ENCODE data around the gene NDUFA5. TPM values are rescaled to one million over a fixed set of nuclear protein-coding genes. Genes with fewer than 3 reads are reported as not detected.

Gene NDUFA5
- polyA plus RNA-seq, 1 of the 3 experiments (the other 2 are of a cell fraction), result 10.9 TPM

GRCh38 chr7:123599766-123600165, 42.1 kb upstream of the NDUFA5 start:
- Histone ChIP-seq H3K9me3 (no peaks in the 10 kb centered on the region), H3F3A (replicated peaks; ENCODE audit: insufficient read depth) (no peaks in the 10 kb centered on the region), H3K9ac (no peak overlapping the region), H3K27me3 (ENCODE audit: insufficient read depth) (no peaks in the 10 kb centered on the region), H2AFZ (ENCODE audit: low read depth) (no peak overlapping the region), H3K79me2 (ENCODE audit: insufficient read depth) (no peaks in the 10 kb centered on the region), H3K4me1 (ENCODE audit: control insufficient read depth in 1 of 2, insufficient read depth in 2 of 2, low read depth in 1 of 2, low read length in 1 of 2) (peaks cover 0 to 2% of the 10 kb centered on the region in 2 experiments; a peak in 1 of 4 replicates), H3K4me3 (ENCODE audit: low read depth in 2 of 2, low read length in 1 of 2) (no peak overlapping the region), H3K9me2 (no peaks in the 10 kb centered on the region), H4K20me1 (ENCODE audit: insufficient read depth) (no peaks in the 10 kb centered on the region), H3K4me2 (no peak overlapping the region), H3K27ac (ENCODE audit: low read depth in 2 of 2, low read length in 1 of 2) (no peak overlapping the region), H3K36me3 (replicated peaks in 1 of 2; ENCODE audit: control insufficient read depth in 1 of 2, insufficient read depth in 2 of 2, low read length in 1 of 2) (no peaks in the 10 kb centered on the region)
- 83% methylated on average over 2 of the region's 2 CpGs for WGBS (ENCODE audit: low lambda C conversion rate)
- CTCF ChIA-PET, result interaction anchor here (0.6 to 1.8 kb wide), 3 partner anchors 19 to 92 kb away, joined by 3 to 6 read pairs (median 3); no protein-coding TSS in a partner anchor
- POLR2A ChIA-PET, result no interaction called here
- TF ChIP-seq, protein P1, sequence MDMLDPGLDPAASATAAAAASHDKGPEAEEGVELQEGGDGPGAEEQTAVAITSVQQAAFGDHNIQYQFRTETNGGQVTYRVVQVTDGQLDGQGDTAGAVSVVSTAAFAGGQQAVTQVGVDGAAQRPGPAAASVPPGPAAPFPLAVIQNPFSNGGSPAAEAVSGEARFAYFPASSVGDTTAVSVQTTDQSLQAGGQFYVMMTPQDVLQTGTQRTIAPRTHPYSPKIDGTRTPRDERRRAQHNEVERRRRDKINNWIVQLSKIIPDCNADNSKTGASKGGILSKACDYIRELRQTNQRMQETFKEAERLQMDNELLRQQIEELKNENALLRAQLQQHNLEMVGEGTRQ (IDR thresholded peaks at IDR 0.05; ENCODE audit: borderline replicate concordance, low read depth, low read length), result no peak
- TF ChIP-seq RCOR1 (IDR thresholded peaks at IDR 0.05; ENCODE audit: low read length) (no peak), POLR2AphosphoS5 (IDR thresholded peaks at IDR 0.05; ENCODE audit: low read depth, low read length) (no peak), EP300 (IDR thresholded peaks at IDR 0.05; ENCODE audit: borderline replicate concordance in 1 of 2, low read depth in 1 of 2, low read length in 1 of 2) (no peak)
- no peak for DNase-seq

- no peaks in the 10 kb centered on the region for H3K79me2 ChIP-seq (ENCODE audit: insufficient read depth)
- no peaks in the 10 kb centered on the region for H3K9me2 ChIP-seq
- H3F3A ChIP-seq (replicated peaks; ENCODE audit: insufficient read depth), result no peaks in the 10 kb centered on the region
- H3K27me3 ChIP-seq (ENCODE audit: insufficient read depth), result no peaks in the 10 kb centered on the region
- H3K27ac ChIP-seq (ENCODE audit: low read depth in 2 of 2, low read length in 1 of 2), result no peak overlapping the region
- no peaks in the 10 kb centered on the region for H3K36me3 ChIP-seq (replicated peaks in 1 of 2; ENCODE audit: control insufficient read depth in 1 of 2, insufficient read depth in 2 of 2, low read length in 1 of 2)
- TF ChIP-seq, protein P2, sequence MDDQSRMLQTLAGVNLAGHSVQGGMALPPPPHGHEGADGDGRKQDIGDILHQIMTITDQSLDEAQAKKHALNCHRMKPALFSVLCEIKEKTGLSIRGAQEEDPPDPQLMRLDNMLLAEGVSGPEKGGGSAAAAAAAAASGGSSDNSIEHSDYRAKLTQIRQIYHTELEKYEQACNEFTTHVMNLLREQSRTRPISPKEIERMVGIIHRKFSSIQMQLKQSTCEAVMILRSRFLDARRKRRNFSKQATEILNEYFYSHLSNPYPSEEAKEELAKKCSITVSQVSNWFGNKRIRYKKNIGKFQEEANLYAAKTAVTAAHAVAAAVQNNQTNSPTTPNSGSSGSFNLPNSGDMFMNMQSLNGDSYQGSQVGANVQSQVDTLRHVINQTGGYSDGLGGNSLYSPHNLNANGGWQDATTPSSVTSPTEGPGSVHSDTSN (IDR thresholded peaks at IDR 0.05), result no peak
- TF ChIP-seq ELF1 (IDR thresholded peaks at IDR 0.05) (no peak), JUND (IDR thresholded peaks at IDR 0.05) (no peak), GABPA (IDR thresholded peaks at IDR 0.05; ENCODE audit: low read depth) (no peak), SMC3 (IDR thresholded peaks at IDR 0.05; ENCODE audit: low read depth, low read length) (no peak), TEAD4 (IDR thresholded peaks at IDR 0.05; ENCODE audit: borderline replicate concordance, insufficient read depth) (no peak), RXRA (IDR thresholded peaks at IDR 0.05; ENCODE audit: borderline replicate concordance, low read depth) (no peak), TCF12 (IDR thresholded peaks at IDR 0.05) (no peak), NRF1 (IDR thresholded peaks at IDR 0.05; ENCODE audit: low read depth, low read length) (no peak), SIN3A (IDR thresholded peaks at IDR 0.05; ENCODE audit: borderline replicate concordance, low read depth, low read length) (no peak), POLR2AphosphoS5 (IDR thresholded peaks at IDR 0.05; ENCODE audit: low read depth, low read length) (no peak), NFIC (IDR thresholded peaks at IDR 0.05; ENCODE audit: borderline replicate concordance) (no peak), RFX5 (IDR thresholded peaks at IDR 0.05; ENCODE audit: low read length) (no peak), CHD2 (IDR thresholded peaks at IDR 0.05; ENCODE audit: low read length, partially characterized antibody) (no peak)
- TF ChIP-seq, protein P3, sequence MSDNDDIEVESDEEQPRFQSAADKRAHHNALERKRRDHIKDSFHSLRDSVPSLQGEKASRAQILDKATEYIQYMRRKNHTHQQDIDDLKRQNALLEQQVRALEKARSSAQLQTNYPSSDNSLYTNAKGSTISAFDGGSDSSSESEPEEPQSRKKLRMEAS (IDR thresholded peaks at IDR 0.05; ENCODE audit: low read depth), result no peak
- H3K9me3 ChIP-seq, result no peaks in the 10 kb centered on the region
- no peak overlapping the region for H3K4me3 ChIP-seq (ENCODE audit: low read depth in 2 of 2, low read length in 1 of 2)
- H3K4me2 ChIP-seq, result no peak overlapping the region
- WGBS (ENCODE audit: low lambda C conversion rate), result 64% methylated on average over 3 of the region's 3 CpGs
- H3K4me1 ChIP-seq (ENCODE audit: control insufficient read depth in 1 of 2, insufficient read depth in 2 of 2, low read depth in 1 of 2, low read length in 1 of 2), result peaks cover 0 to 2% of the 10 kb centered on the region in 2 experiments; a peak in 1 of 4 replicates
- POLR2A ChIA-PET, result no interaction called here
- 0 out of 2 replicates have a peak overlapping the region, but pooled peaks have one; percentile 6 for H2AFZ ChIP-seq (ENCODE audit: low read depth)
- no peaks in the 10 kb centered on the region for H4K20me1 ChIP-seq (ENCODE audit: insufficient read depth)
- DNase-seq, result no peak
- CTCF ChIA-PET, result interaction anchor here (1.8 kb wide), 1 partner anchor 18 kb away, joined by 6 read pairs; no protein-coding TSS in a partner anchor
- no peak overlapping the region for H3K9ac ChIP-seq
Measured at GRCh38 chr7:123598657-123599056, 41.0 kb upstream of the NDUFA5 start.
